Urinary bladder (tissue), 4 donors: ENCODE data around the gene HOXA10. TPM values are rescaled to one million over a fixed set of nuclear protein-coding genes. Genes with fewer than 3 reads are reported as not detected.
A peak's percentile ranks its signal among the peaks of the same experiment; 100 is the strongest.

Experiments used
- DNase-seq: peaks from one replicate; pipeline ENCODE4 v3.0.0-alpha.2; 2015; ENCODE audit errors: extremely low spot score
- H3K27ac ChIP-seq: one replicate; pipeline ENCODE4 v1.5.1; 2013; ENCODE audit warnings: low read depth, mild to moderate bottlenecking, moderate library complexity
- H3K36me3 ChIP-seq: one replicate; pipeline ENCODE4 v1.6.1; 2013; ENCODE audit warnings: mild to moderate bottlenecking, moderate library complexity; ENCODE audit not compliant: insufficient read depth
- H3K4me1 ChIP-seq: one replicate; pipeline ENCODE4 v1.6.1; 2013; ENCODE audit warnings: mild to moderate bottlenecking, moderate library complexity; ENCODE audit not compliant: insufficient read depth
- H3K4me3 ChIP-seq: one replicate; pipeline ENCODE4 v1.5.1; 2013; ENCODE audit warnings: low read depth, low read length
- WGBS: extraction: QIAGEN DNeasy Blood & Tissue Kit; methylation state at CpG from one replicate; pipeline ENCODE4 v1.1.7; 2013; 5-methylcytosine and 5-hydroxymethylcytosine counted together
- polyA plus RNA-seq: library from polyadenylated mRNA; stranded (reverse); fragments of 200-250 nt; gene quantifications from one replicate; pipeline ENCODE4 v1.2.3, GENCODE V29; 2013
- total RNA-seq: library from RNA; depleted of rRNA; stranded (reverse); fragments of >200 nt; gene quantifications from one replicate; pipeline ENCODE4 v1.2.3, GENCODE V29; 2014
- donor health status: healthy with polysubstance abuse.
- donor health status: healthy.

HOXA10 gene
- total and polyA plus RNA-seq, 2 donors = 23.2 to 44.9 TPM

- Histone ChIP-seq H3K27ac (peak within 1 kb of the TSS; percentile 72), H3K4me1 (no peaks in the 10 kb centered on the region), H3K36me3 (peaks cover 3% of the 10 kb centered on the region), H3K4me3 (peak within 1 kb of the TSS; percentile 41)
- WGBS = 58% methylated on average over 86 of the region's 86 CpGs
- no peak for DNase-seq
These were observed 30.8 kb downstream of the HOXA10 start, which contains the start of gene HOXA5 for GRCh38 chr7:27143023-27143949. Gene HOXA5, minus strand, starts transcription at chr7:27143681. Its CDS starts 74 bp downstream, at chr7:27143607.

DNA sequence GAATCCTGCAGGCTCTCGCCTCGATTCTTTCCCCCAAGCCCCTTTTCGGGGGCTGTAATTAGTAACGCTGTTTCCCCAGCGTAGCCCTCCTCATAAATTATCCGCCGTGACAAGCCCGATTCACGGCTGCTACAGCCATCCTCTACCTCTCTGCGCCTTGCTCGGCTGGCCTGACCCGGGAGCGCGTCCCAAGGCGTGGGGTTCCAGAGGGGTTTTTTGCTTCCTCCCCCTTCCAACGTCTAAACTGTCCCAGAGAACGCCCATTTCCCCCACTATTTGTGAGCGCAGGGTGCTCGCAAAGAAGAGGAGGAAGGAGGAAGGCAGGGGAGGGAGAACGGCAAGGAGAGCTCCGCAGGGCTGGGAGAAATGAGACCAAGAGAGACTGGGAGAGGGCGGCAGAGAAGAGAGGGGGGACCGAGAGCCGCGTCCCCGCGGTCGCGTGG, 31.5 kb downstream of the HOXA10 start:
- 61% methylated on average over 29 of the region's 29 CpGs for WGBS
- DNase-seq = no peak
- H3K4me1 ChIP-seq = no peaks in the 10 kb centered on the region
- peak overlapping the region; percentile 41 for H3K4me3 ChIP-seq
- H3K36me3 ChIP-seq = peaks cover 3% of the 10 kb centered on the region
- peak overlapping the region; percentile 55 for H3K27ac ChIP-seq

DNA sequence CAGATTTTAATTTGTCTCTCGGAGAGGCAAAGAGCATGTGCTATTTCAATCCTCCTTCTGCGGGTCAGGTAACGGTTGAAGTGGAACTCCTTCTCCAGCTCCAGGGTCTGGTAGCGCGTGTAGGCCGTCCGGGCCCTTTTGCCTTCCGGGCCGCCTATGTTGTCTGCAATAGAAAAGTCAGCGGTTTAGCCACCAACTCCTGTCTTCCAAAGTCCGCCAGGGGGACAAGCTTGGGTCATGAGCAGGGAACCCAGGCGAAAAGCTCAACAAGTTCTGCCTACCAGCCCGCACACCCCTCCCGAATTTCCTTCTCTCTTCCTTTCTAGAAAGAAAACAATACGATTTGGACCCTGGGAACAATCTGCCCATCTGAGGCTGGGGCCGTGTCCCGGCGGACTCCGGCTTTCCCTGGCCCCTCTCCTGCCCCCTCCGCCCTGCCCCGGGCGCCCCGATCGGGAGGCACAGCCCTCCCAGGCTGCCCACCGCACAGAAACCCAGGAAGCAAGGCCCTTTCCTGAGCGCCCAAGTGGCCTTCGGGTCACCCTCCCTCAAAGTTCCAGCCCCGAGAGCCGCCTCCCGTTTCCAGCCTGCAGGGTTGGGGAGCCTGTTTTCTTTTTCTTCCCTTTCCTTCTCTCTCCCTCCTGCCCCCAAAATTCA, 32.1 kb downstream of the HOXA10 start:
- no peak for DNase-seq
- H3K27ac ChIP-seq = peak overlapping the region; percentile 55
- WGBS = 75% methylated on average over 30 of the region's 30 CpGs
- H3K4me3 ChIP-seq = peak overlapping the region; percentile 41
- peaks cover 3% of the 10 kb centered on the region for H3K36me3 ChIP-seq
- H3K4me1 ChIP-seq = no peaks in the 10 kb centered on the region

GRCh38 chr7:27141137-27141922, 32.8 kb downstream of the HOXA10 start:
- no peak for DNase-seq
- Histone ChIP-seq H3K27ac (no peak overlapping the region), H3K4me3 (peak overlapping the region; percentile 41), H3K4me1 (no peaks in the 10 kb centered on the region), H3K36me3 (peaks cover 3% of the 10 kb centered on the region)
- 88% methylated on average over 18 of the region's 18 CpGs for WGBS

GRCh38 chr7:27140126-27140857, 33.8 kb downstream of the HOXA10 start:
- no peak overlapping the region for H3K4me3 ChIP-seq
- 82% methylated on average over 15 of the region's 15 CpGs for WGBS
- peaks cover 3% of the 10 kb centered on the region for H3K36me3 ChIP-seq
- peak overlapping the region; percentile 69 for H3K27ac ChIP-seq
- H3K4me1 ChIP-seq = no peaks in the 10 kb centered on the region
- DNase-seq = no peak

DNA sequence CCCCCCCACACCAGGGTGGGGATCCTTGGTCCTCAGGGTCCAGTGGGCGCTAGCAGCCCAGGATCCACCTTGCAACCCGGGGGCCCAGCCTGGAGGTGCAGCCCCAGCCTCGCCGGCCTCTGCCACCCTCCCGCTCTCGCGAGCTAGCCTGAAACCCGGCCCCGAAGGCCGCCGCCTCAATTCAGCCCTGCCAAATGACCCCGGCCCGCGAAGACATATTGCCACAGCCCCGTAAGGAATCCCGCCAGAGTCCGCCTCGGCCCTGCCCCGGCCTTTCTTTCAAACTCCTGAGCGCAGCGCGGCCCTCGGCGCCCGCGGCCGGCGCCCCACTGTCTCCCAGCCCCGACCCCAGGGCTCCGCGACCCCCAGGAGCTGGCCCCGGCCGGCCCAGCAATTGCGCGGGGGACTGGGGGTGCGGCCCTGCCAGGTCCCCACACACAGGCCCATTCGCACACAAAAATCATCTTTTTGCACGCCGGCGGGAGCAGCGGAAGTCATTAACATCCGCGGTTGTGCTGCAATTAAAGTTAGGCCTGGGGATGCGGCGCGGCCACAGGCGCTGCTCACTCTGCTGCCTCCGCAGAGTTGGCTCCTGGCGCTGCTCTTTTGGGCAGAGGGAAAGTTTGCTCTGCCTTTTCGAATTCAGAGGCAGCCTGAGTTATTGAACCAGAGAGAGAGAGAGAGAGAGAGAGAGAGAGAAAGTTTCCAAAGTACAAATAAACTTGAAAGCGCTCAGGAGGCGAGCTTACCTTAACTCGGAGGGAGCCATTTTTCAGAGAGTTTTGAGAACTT, 34.6 kb downstream of the HOXA10 start:
- no peaks in the 10 kb centered on the region for H3K4me1 ChIP-seq
- H3K36me3 ChIP-seq = peaks cover 3% of the 10 kb centered on the region
- peak overlapping the region; percentile 18 for H3K4me3 ChIP-seq
- H3K27ac ChIP-seq = peak overlapping the region; percentile 69
- no peak for DNase-seq
- 75% methylated on average over 53 of the region's 53 CpGs for WGBS

DNA sequence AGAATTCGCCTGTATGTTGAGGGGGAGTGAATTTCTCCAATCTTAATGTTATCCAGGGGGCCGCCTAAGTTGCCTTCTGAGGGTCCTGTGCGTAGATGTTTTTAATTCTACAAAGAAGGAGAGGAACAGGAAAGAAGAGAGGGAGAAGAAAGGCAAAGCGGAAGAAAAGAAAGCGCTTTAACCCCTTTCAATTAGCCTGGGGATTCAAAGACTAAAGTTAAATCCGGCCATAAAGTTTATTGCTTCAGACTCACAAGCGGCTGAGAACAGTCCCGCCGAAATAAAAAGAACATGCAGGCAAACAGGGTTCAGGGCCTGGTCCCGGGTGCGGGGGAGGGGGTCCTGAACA, 35.2 kb downstream of the HOXA10 start:
- Histone ChIP-seq H3K4me1 (no peaks in the 10 kb centered on the region), H3K27ac (peak overlapping the region; percentile 69), H3K36me3 (peaks cover 3% of the 10 kb centered on the region), H3K4me3 (peak overlapping the region; percentile 18)
- DNase-seq = no peak
- 76% methylated on average over 11 of the region's 11 CpGs for WGBS

GRCh38 chr7:27138472-27138871, 35.6 kb downstream of the HOXA10 start:
- Histone ChIP-seq H3K27ac (peak overlapping the region; percentile 53), H3K36me3 (peaks cover 3% of the 10 kb centered on the region), H3K4me3 (no peak overlapping the region), H3K4me1 (no peaks in the 10 kb centered on the region)
- no peak for DNase-seq
- 92% methylated on average over 1 of the region's 1 CpG for WGBS

DNA sequence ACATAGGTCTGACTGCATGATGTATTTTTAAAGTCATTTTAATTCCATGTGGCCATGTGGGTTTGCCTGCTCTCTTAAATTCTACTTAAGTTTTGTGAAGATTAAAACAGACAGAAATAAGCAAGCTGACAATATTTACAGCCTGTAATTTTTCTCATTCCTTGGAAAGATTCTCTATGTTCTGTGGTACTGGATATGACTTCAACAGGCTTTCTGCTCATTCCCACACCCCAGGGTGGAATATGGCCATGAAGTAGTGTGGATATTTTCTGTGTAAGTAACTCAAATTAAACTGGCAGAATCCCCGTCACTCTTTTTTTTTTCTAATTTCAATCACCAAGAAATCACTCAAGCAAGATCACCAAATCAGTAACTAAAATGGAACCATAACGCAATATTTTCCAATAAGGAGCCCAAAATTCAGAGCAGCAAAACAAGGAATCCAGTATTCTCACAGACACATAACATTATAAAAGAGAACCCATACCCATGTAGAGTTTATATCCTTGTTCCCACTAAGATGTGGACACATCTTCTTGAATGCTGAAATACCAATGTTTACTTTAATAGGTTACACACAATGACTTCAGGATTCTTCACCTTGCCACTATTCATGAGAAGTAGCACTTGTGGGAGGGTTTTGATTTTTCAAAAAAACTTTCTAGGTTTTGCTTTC, 36.3 kb downstream of the HOXA10 start:
- no peak for DNase-seq
- H3K27ac ChIP-seq = no peak overlapping the region
- no peak overlapping the region for H3K4me3 ChIP-seq
- H3K4me1 ChIP-seq = no peaks in the 10 kb centered on the region
- no peaks in the 10 kb centered on the region for H3K36me3 ChIP-seq
- whole genome bisulfite sequencing = 82% methylated on average over 2 of the region's 2 CpGs

DNA sequence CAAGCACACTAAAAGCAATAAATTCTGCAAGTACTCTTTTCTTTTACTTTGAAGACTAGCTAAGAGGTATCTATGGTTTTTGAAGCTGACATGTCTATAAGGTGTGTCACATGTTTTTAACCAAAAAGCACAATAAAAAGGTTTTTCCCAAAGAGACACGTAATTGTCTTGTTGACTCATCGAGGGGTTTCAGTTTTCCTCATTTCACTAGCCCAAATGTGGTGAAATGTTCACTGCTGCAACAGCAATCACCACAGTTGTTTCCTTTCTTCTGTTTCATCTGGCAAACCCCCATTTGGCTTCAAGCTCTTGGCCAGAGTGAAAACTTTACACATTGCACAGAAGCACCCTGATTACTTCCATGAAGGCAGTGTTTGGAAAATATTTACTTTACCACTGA, 39.7 kb downstream of the HOXA10 start:
- 35% methylated on average over 2 of the region's 2 CpGs for WGBS
- Histone ChIP-seq H3K36me3 (no peaks in the 10 kb centered on the region), H3K27ac (no peak overlapping the region), H3K4me1 (peaks cover 3% of the 10 kb centered on the region), H3K4me3 (no peak overlapping the region)
- no peak for DNase-seq

- H3K27ac ChIP-seq = no peak overlapping the region
- no peak overlapping the region for H3K4me3 ChIP-seq
- 66% methylated on average over 18 of the region's 18 CpGs for WGBS
- DNase-seq = no peak
- H3K36me3 ChIP-seq = no peaks in the 10 kb centered on the region
- peaks cover 3% of the 10 kb centered on the region for H3K4me1 ChIP-seq
These were observed 40.5 kb downstream of the HOXA10 start for GRCh38 chr7:27133409-27134231.
